Measurements from ENCODE around the gene SLIT1. TPM values are rescaled to one million over a fixed set of nuclear protein-coding genes. Genes with fewer than 3 reads are reported as not detected.

Gene SLIT1
- total RNA-seq, 1 donor from 2014 or later = under 0.01 TPM

GRCh38 chr10:97005349-97005748, 180.4 kb downstream of the SLIT1 start:
- H3K4me3 ChIP-seq (ENCODE audit: low read length in 3 of 3) = no peak overlapping the region
- H3K9me3 ChIP-seq (ENCODE audit: control insufficient read depth in 3 of 3, low read length in 3 of 3) = no peaks in the 10 kb centered on the region
- H3K27me3 ChIP-seq (ENCODE audit: control insufficient read depth in 3 of 3, insufficient read depth in 3 of 3, low read length in 3 of 3) = no peaks in the 10 kb centered on the region
- no peaks in the 10 kb centered on the region for H3K4me1 ChIP-seq (ENCODE audit: control insufficient read depth in 3 of 3, insufficient read depth in 3 of 3, low read length in 3 of 3)
- no peak overlapping the region for H3K9ac ChIP-seq (ENCODE audit: low read depth in 1 of 3, low read length in 3 of 3)
- no peaks in the 10 kb centered on the region for H3K36me3 ChIP-seq (ENCODE audit: control insufficient read depth in 3 of 3, insufficient read depth in 3 of 3, low read length in 3 of 3)
- H3K27ac ChIP-seq (ENCODE audit: low read depth, low read length) = no peak overlapping the region

- Histone ChIP-seq H3K27me3 (ENCODE audit: control insufficient read depth in 3 of 3, insufficient read depth in 3 of 3, low read length in 3 of 3) (no peaks in the 10 kb centered on the region), H3K4me1 (ENCODE audit: control insufficient read depth in 3 of 3, insufficient read depth in 3 of 3, low read length in 3 of 3) (no peaks in the 10 kb centered on the region), H3K27ac (ENCODE audit: low read depth, low read length) (no peak overlapping the region), H3K36me3 (ENCODE audit: control insufficient read depth in 3 of 3, insufficient read depth in 3 of 3, low read length in 3 of 3) (no peaks in the 10 kb centered on the region), H3K9me3 (ENCODE audit: control insufficient read depth in 3 of 3, low read length in 3 of 3) (no peaks in the 10 kb centered on the region), H3K9ac (ENCODE audit: low read depth in 1 of 3, low read length in 3 of 3) (no peak overlapping the region), H3K4me3 (ENCODE audit: low read length in 3 of 3) (no peak overlapping the region)
Measured at GRCh38 chr10:97004591-97004990, 181.2 kb downstream of the SLIT1 start.

DNA sequence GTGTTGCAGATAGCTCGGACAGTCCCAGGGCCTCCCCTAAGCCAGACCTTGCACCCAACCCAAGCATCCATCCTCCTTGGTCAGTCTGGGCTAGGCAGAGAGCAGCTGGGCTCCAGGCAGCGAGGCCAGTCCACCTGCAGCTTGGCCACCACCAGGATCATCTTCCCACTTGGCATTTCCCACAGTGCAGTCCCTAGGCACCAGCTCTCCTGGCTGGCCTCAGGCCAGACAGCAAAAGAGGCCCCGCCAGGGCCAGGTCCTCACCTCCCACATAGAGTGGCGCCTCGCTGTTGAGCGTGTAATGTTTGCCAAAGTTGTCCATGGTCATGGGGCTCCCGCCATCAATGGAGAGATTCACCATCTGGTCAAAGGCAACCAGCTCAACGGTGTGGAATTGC, 182.0 kb downstream of the SLIT1 start:
- H3K9ac ChIP-seq (ENCODE audit: low read depth in 1 of 3, low read length in 3 of 3) = no peak overlapping the region
- no peak overlapping the region for H3K27ac ChIP-seq (ENCODE audit: low read depth, low read length)
- H3K4me1 ChIP-seq (ENCODE audit: control insufficient read depth in 3 of 3, insufficient read depth in 3 of 3, low read length in 3 of 3) = peaks cover 0 to under 1% (median 0%) of the 10 kb centered on the region in 3 donors
- no peaks in the 10 kb centered on the region for H3K27me3 ChIP-seq (ENCODE audit: control insufficient read depth in 3 of 3, insufficient read depth in 3 of 3, low read length in 3 of 3)
- no peaks in the 10 kb centered on the region for H3K36me3 ChIP-seq (ENCODE audit: control insufficient read depth in 3 of 3, insufficient read depth in 3 of 3, low read length in 3 of 3)
- H3K4me3 ChIP-seq (ENCODE audit: low read length in 3 of 3) = no peak overlapping the region
- no peaks in the 10 kb centered on the region for H3K9me3 ChIP-seq (ENCODE audit: control insufficient read depth in 3 of 3, low read length in 3 of 3)

DNA sequence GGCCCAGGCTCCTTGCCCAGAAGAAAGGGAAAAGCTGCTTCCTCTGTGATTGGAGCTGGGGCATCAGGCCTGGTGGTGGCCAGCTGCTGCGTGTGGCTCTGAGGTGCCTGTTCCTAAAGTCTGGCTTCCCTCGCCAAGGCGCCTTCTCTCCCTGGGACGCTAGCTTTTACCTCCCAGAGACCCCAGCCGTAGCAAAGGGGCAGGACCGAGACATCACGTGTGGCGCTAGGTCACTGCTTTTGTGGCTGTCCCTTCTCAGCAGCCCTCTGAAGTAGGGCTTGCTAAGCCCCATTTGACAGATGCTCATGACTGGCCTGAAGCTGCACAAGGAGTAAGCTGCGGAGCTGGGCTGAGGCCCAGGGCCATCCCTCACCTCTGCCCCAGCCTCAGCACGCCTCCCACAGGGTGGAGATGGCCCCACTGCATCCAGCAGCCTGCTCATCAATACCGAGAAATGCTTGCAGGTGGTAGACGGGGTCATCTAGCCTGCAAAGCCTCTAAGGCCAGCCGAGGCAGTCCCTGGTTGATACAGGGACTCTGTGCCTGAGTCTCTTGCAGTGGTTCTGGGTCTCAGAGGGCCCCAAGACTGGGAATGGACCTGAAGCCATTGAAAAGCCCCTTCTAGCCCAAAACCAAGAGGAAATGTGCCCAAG, 182.5 kb downstream of the SLIT1 start:
- Histone ChIP-seq H3K9ac (ENCODE audit: low read depth in 1 of 3, low read length in 3 of 3) (no peak overlapping the region), H3K36me3 (ENCODE audit: control insufficient read depth in 3 of 3, insufficient read depth in 3 of 3, low read length in 3 of 3) (no peaks in the 10 kb centered on the region), H3K9me3 (ENCODE audit: control insufficient read depth in 3 of 3, low read length in 3 of 3) (no peaks in the 10 kb centered on the region), H3K4me1 (ENCODE audit: control insufficient read depth in 3 of 3, insufficient read depth in 3 of 3, low read length in 3 of 3) (peaks cover 0 to 5% (median 0%) of the 10 kb centered on the region in 3 donors), H3K27ac (ENCODE audit: low read depth, low read length) (no peak overlapping the region), H3K4me3 (ENCODE audit: low read length in 3 of 3) (no peak overlapping the region), H3K27me3 (ENCODE audit: control insufficient read depth in 3 of 3, insufficient read depth in 3 of 3, low read length in 3 of 3) (no peaks in the 10 kb centered on the region)

GRCh38 chr10:97002670-97003069, 183.1 kb downstream of the SLIT1 start:
- Histone ChIP-seq H3K4me1 (ENCODE audit: control insufficient read depth in 3 of 3, insufficient read depth in 3 of 3, low read length in 3 of 3) (peaks cover 0 to 5% (median 0%) of the 10 kb centered on the region in 3 donors), H3K9ac (ENCODE audit: low read depth in 1 of 3, low read length in 3 of 3) (no peak overlapping the region), H3K36me3 (ENCODE audit: control insufficient read depth in 3 of 3, insufficient read depth in 3 of 3, low read length in 3 of 3) (no peaks in the 10 kb centered on the region), H3K27me3 (ENCODE audit: control insufficient read depth in 3 of 3, insufficient read depth in 3 of 3, low read length in 3 of 3) (no peaks in the 10 kb centered on the region), H3K4me3 (ENCODE audit: low read length in 3 of 3) (no peak overlapping the region), H3K27ac (ENCODE audit: low read depth, low read length) (no peak overlapping the region), H3K9me3 (ENCODE audit: control insufficient read depth in 3 of 3, low read length in 3 of 3) (no peaks in the 10 kb centered on the region)

DNA sequence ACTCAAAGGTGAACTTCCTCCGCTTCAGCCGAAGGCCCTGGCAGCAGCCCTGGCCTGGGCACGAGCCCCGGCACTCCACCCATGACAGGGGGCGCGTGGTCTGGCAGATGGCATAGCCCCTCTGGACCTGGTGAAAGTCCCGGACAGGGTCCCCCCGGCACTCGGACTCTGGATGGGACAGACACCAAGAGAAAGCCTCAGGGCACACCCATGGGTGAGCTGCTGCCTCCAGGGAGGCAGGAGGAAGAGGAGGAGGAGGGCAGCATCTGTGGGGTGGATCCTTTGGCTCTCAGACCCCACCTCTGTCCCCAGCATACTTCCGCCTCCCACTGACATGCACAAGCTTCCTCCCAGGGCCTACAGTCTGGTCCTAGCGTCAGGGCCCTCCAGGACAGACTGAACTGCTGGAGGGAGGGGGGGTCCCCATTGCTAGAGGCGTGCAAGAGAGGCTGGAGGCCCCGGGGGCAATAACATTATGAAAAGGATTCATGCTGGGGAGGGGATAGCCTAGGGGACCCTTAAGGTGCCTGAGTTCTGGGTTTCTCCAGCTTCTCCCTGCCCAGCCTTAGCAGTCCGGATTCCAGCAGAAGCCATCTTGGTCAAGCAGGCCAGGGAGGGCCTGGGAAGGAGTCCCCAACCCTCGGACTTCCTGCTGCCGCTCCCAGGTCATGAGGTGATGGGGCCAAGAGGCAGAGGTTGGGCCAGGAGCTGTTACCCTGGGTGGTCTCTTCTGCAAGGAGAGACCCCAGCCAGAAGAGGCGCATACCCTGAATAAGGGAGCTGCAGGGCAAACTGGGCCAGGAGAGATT, 184.4 kb downstream of the SLIT1 start:
- no peaks in the 10 kb centered on the region for H3K27me3 ChIP-seq (ENCODE audit: control insufficient read depth in 3 of 3, insufficient read depth in 3 of 3, low read length in 3 of 3)
- no peaks in the 10 kb centered on the region for H3K9me3 ChIP-seq (ENCODE audit: control insufficient read depth in 3 of 3, low read length in 3 of 3)
- no peak overlapping the region for H3K4me3 ChIP-seq (ENCODE audit: low read length in 3 of 3)
- no peak overlapping the region for H3K27ac ChIP-seq (ENCODE audit: low read depth, low read length)
- H3K9ac ChIP-seq (ENCODE audit: low read depth in 1 of 3, low read length in 3 of 3) = no peak overlapping the region
- peaks cover 0 to 6% (median 3%) of the 10 kb centered on the region in 3 donors for H3K4me1 ChIP-seq (ENCODE audit: control insufficient read depth in 3 of 3, insufficient read depth in 3 of 3, low read length in 3 of 3)
- no peaks in the 10 kb centered on the region for H3K36me3 ChIP-seq (ENCODE audit: control insufficient read depth in 3 of 3, insufficient read depth in 3 of 3, low read length in 3 of 3)

DNA sequence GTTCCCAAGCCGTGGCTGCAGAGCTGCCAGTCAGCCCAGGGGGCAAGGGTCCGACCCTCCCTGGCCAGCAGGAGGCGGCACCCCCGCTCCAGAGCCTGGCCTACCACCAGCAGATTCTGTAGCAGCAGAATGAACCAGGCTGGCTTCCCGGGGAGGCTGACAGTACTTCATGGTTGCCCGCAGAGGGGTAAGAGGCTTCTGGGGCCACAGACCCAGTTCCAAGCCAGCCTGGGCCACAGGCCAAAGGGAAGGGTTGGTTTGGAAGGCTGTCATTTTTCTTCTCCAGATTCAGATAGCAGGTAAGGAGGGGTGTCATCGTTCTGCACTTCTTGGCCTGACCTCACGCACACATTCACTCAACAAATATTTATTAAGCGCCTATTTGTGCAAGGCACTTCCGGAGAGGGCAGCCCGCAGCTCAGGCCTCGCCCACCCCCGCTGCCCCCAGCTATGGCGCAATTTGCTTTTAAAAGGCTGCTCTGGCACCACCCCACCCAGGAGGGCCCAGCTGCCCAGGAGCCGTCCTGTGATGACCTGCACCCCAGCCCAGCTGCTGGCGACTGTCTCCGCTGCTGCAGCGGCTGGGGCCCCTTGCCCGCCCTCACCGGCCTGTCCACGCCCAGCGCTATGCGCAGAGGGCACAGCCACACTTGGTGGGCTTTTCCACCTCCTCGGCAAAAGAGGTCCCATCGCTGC, 185.1 kb downstream of the SLIT1 start:
- Histone ChIP-seq H3K4me1 (ENCODE audit: control insufficient read depth in 3 of 3, insufficient read depth in 3 of 3, low read length in 3 of 3) (peaks cover 0 to 11% (median 5%) of the 10 kb centered on the region in 3 donors), H3K27ac (ENCODE audit: low read depth, low read length) (no peak overlapping the region), H3K27me3 (ENCODE audit: control insufficient read depth in 3 of 3, insufficient read depth in 3 of 3, low read length in 3 of 3) (no peaks in the 10 kb centered on the region), H3K9ac (ENCODE audit: low read depth in 1 of 3, low read length in 3 of 3) (no peak overlapping the region), H3K9me3 (ENCODE audit: control insufficient read depth in 3 of 3, low read length in 3 of 3) (no peaks in the 10 kb centered on the region), H3K36me3 (ENCODE audit: control insufficient read depth in 3 of 3, insufficient read depth in 3 of 3, low read length in 3 of 3) (no peaks in the 10 kb centered on the region), H3K4me3 (ENCODE audit: low read length in 3 of 3) (no peak overlapping the region)

DNA sequence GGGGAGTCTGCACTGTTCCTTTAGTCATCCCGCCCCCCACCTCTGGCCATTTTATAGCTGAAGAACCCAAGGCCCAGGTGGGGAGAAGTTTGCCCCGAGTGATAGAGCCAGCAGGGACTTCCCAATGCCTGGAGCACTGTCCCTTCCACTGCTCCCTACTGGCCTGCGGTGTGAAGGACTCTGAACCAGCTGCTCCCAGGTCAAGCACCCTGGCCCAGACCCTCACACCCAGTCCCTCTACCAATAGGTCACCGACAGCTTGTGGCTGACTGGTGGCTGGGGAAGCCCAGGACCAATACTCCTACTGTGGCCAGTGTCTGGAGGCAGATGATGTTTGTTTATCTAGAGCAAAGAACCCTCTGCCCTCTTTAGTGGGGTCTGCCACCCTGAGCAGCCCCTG, 185.8 kb downstream of the SLIT1 start:
- Histone ChIP-seq H3K27ac (ENCODE audit: low read depth, low read length) (no peak overlapping the region), H3K9ac (ENCODE audit: low read depth in 1 of 3, low read length in 3 of 3) (no peak overlapping the region), H3K4me3 (ENCODE audit: low read length in 3 of 3) (no peak overlapping the region)

GRCh38 chr10:96999337-96999736, 186.4 kb downstream of the SLIT1 start:
- no peaks in the 10 kb centered on the region for H3K9me3 ChIP-seq (ENCODE audit: control insufficient read depth in 3 of 3, low read length in 3 of 3)
- H3K27me3 ChIP-seq (ENCODE audit: control insufficient read depth in 3 of 3, insufficient read depth in 3 of 3, low read length in 3 of 3) = no peaks in the 10 kb centered on the region
- no peak overlapping the region for H3K4me3 ChIP-seq (ENCODE audit: low read length in 3 of 3)
- no peak overlapping the region for H3K27ac ChIP-seq (ENCODE audit: low read depth, low read length)
- no peaks in the 10 kb centered on the region for H3K36me3 ChIP-seq (ENCODE audit: control insufficient read depth in 3 of 3, insufficient read depth in 3 of 3, low read length in 3 of 3)
- H3K9ac ChIP-seq (ENCODE audit: low read depth in 1 of 3, low read length in 3 of 3) = no peak overlapping the region
- H3K4me1 ChIP-seq (ENCODE audit: control insufficient read depth in 3 of 3, insufficient read depth in 3 of 3, low read length in 3 of 3) = peaks cover 0 to 16% (median 8%) of the 10 kb centered on the region in 3 donors

More for the DNA sequence above, 185.8 kb downstream of the SLIT1 start:
- Histone ChIP-seq H3K4me1 (ENCODE audit: control insufficient read depth in 3 of 3, insufficient read depth in 3 of 3, low read length in 3 of 3) (peaks cover 0 to 13% (median 5%) of the 10 kb centered on the region in 3 donors), H3K27me3 (ENCODE audit: control insufficient read depth in 3 of 3, insufficient read depth in 3 of 3, low read length in 3 of 3) (no peaks in the 10 kb centered on the region), H3K9me3 (ENCODE audit: control insufficient read depth in 3 of 3, low read length in 3 of 3) (no peaks in the 10 kb centered on the region), H3K36me3 (ENCODE audit: control insufficient read depth in 3 of 3, insufficient read depth in 3 of 3, low read length in 3 of 3) (no peaks in the 10 kb centered on the region)

All from skeletal muscle tissue (tissue), 4 donors.